Naive thymus-derived CD4-positive, alpha-beta T cell (primary cell): ENCODE measurements around the gene CAMK4. TPM values are rescaled to one million over a fixed set of nuclear protein-coding genes. Genes with fewer than 3 reads are reported as not detected.
A peak's percentile ranks its signal among the peaks of the same experiment; 100 is the strongest.

Experiments used
- ATAC-seq: fragments of 150-1000 bp; cut with Tn5 transposase; 2 replicates; pipeline ENCODE4 v1.10.0; 2021; ENCODE audit warnings: mild to moderate bottlenecking, moderate library complexity
- CTCF ChIA-PET: fragments of 350-600 bp; sonication (Branson Sonifier 250); formaldehyde crosslinking; loops from one replicate; lab custom pipeline; 2021; ENCODE audit warnings: antibody characterized with exemption; lab: Charles Lee
- POLR2A ChIA-PET: fragments of 350-600 bp; sonication (Branson Sonifier 250); formaldehyde crosslinking; loops from one replicate; lab custom pipeline; 2021; ENCODE audit warnings: antibody characterized with exemption, inconsistent platforms; lab: Charles Lee
- DNase-seq, 9 donors: peaks; one replicate each; pipeline versions ENCODE4 v3.0.0 to v3.0.0-alpha.2; 2020 to 2022; ENCODE audit warnings: mixed read lengths in 1 of 9
- H3K27ac ChIP-seq: one replicate; pipeline ENCODE4 v1.7.0; 2013; ENCODE audit warnings: mild to moderate bottlenecking, low read depth, low read length, moderate library complexity
- H3K27me3 ChIP-seq, 2 donors: one replicate each; pipeline ENCODE4 v1.7.0; 2013; ENCODE audit warnings: low read length in 2 of 2, mild to moderate bottlenecking in 2 of 2, moderate library complexity in 2 of 2; ENCODE audit not compliant: control insufficient read depth in 2 of 2, insufficient read depth in 2 of 2
- H3K36me3 ChIP-seq, 3 experiments: 1 replicate in 2 of 3; 2 replicates in 1 of 3; pipeline ENCODE4 v1.7.0; 2013; ENCODE audit warnings: low read length in 3 of 3, mild to moderate bottlenecking in 3 of 3, moderate library complexity in 1 of 3; ENCODE audit not compliant: insufficient read depth in 3 of 3, control insufficient read depth in 2 of 3
- H3K4me1 ChIP-seq, 2 donors: one replicate each; pipeline ENCODE4 v1.7.0; 2013; ENCODE audit warnings: low read length in 2 of 2, mild to moderate bottlenecking in 2 of 2, moderate library complexity in 1 of 2; ENCODE audit not compliant: control insufficient read depth in 2 of 2, insufficient read depth in 2 of 2
- H3K4me3 ChIP-seq: 2 replicates; pipeline ENCODE4 v1.7.0; 2013; ENCODE audit warnings: mild to moderate bottlenecking, low read length
- H3K9me3 ChIP-seq, 3 experiments: 1 replicate in 2 of 3; 2 replicates in 1 of 3; pipeline ENCODE4 v1.7.0; 2013; ENCODE audit warnings: low read length in 3 of 3; ENCODE audit not compliant: control insufficient read depth in 2 of 3
- H3K27ac Mint-ChIP-seq, 9 donors: one replicate each; pipeline ENCODE4 v1.8.0; 2020 to 2022; ENCODE audit warnings: mixed read lengths in 9 of 9, mild to moderate bottlenecking in 8 of 9, moderate library complexity in 5 of 9, inconsistent platforms in 2 of 9
- H3K27me3 Mint-ChIP-seq, 5 donors: one replicate each; pipeline ENCODE4 v1.8.0; 2021 to 2022; ENCODE audit warnings: mixed read lengths in 5 of 5, mild to moderate bottlenecking in 1 of 5
- H3K36me3 Mint-ChIP-seq, 5 donors: one replicate each; pipeline ENCODE4 v1.8.0; 2020 to 2022; ENCODE audit warnings: mixed read lengths in 5 of 5, mild to moderate bottlenecking in 3 of 5, inconsistent platforms in 1 of 5
- H3K4me1 Mint-ChIP-seq, 7 donors: one replicate each; pipeline ENCODE4 v1.8.0; 2020 to 2022; ENCODE audit warnings: mixed read lengths in 7 of 7, mild to moderate bottlenecking in 3 of 7, inconsistent platforms in 1 of 7
- H3K4me3 Mint-ChIP-seq, 10 donors: one replicate each; pipeline ENCODE4 v1.8.0; 2020 to 2022; ENCODE audit warnings: mild to moderate bottlenecking in 10 of 10, mixed read lengths in 10 of 10, moderate library complexity in 6 of 10, inconsistent platforms in 2 of 10
- H3K9me3 Mint-ChIP-seq, 11 donors: one replicate each; pipeline ENCODE4 v1.8.0; 2020 to 2022; ENCODE audit warnings: mixed read lengths in 11 of 11, mild to moderate bottlenecking in 4 of 11, inconsistent platforms in 1 of 11, moderate library complexity in 1 of 11
- intact Hi-C, 2 donors: fragments of 100-400 bp; cut with micrococcal nuclease; formaldehyde crosslinking; loops; one replicate each; pipeline ENCODE4 v1.15.1; 2023
- polyA plus RNA-seq, 2 donors: library from polyadenylated mRNA; unstranded; fragments of 300-500 nt; fragmentation: Illumina TruSeq; gene quantifications; one replicate each; pipeline ENCODE4 v1.2.3, GENCODE V29; 2021
- total RNA-seq, 6 experiments: library from RNA in 5 of 6; stranded (reverse) in 5 of 6; gene quantifications; 1 replicate in 5 of 6; 2 replicates in 1 of 6; pipeline ENCODE4 v1.2.3 and lab custom pipeline; 2021 to 2026

CAMK4 gene
- total and polyA plus RNA-seq, 7 experiments from 2014 or later = 118 to 366 (median 200) TPM

DNA sequence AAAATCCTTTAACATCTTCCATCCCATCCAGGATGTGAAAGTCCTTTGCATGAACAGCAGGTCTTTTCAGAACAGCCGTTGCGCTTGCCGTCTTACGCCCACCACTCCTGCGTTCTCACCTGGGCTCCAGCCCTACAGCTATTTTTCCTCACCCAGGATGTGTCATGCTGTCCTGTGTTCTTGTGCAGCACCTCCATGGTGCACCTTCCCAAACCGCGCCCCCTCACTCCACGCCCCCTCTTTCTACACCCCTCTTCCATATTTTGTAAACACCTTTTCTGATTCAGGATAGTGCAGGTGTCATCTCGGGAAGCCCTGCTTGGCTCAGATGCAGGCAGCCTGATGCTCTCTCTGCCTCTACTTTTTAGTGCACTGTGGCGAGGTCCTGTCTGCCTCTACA, 18.4 kb downstream of the CAMK4 start:
- no peaks in the 10 kb centered on the region for H3K36me3 ChIP-seq
- H3K9me3 Mint-ChIP-seq = no peaks in the 10 kb centered on the region
- no peaks in the 10 kb centered on the region for H3K27me3 Mint-ChIP-seq
- H3K27me3 ChIP-seq = no peaks in the 10 kb centered on the region
- ChIA-PET CTCF (no interaction called here), POLR2A (interaction anchor here (13.1 kb wide), 1 partner anchor 17 kb away, joined by 207 read pairs; the partner anchor contains the start of gene CAMK4)
- no peak overlapping the region for H3K4me3 ChIP-seq
- H3K27ac ChIP-seq = peak overlapping the region; percentile 50
- no peak for ATAC-seq
- intact Hi-C loops = loop anchor here in 1 of 2 donors (1.0 kb wide), 1 partner anchor 8 kb away; no protein-coding TSS in a partner anchor
- peaks cover 0 to 34% (median 25%) of the 10 kb centered on the region in 5 donors for H3K36me3 Mint-ChIP-seq
- peak overlapping the region; percentile 38 to 98 (median 88) for H3K27ac Mint-ChIP-seq
- H3K4me3 Mint-ChIP-seq = peak overlapping the region in 9 of 10 donors; percentile 17 to 81 (median 62)
- no peaks in the 10 kb centered on the region for H3K9me3 ChIP-seq
- peaks cover 15 to 69% of the 10 kb centered on the region in 2 donors for H3K4me1 ChIP-seq
- peaks cover 50 to 95% (median 90%) of the 10 kb centered on the region in 7 donors for H3K4me1 Mint-ChIP-seq
- no peak for DNase-seq

DNA sequence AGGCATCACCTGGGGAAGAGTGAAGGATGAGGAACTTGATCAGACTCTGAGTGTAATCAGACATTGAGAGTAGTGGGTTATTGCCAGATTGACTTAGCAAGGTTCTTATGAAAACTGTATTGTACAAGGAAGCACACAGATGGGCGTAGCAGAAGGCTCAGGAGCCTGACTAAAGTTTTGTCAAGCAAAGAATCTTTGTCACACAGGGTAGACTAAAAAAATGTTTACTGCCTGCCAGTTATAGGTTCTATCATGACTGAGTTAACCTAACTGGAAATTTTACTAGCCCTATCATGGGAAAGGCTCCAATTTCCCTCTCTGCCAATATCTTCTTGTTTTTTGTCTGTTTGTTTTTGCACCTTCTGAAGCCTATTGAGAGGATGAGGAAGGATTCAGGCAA, 19.1 kb downstream of the CAMK4 start:
- intact Hi-C loops = no loop called here
- peak; percentile 18 for ATAC-seq

DNA sequence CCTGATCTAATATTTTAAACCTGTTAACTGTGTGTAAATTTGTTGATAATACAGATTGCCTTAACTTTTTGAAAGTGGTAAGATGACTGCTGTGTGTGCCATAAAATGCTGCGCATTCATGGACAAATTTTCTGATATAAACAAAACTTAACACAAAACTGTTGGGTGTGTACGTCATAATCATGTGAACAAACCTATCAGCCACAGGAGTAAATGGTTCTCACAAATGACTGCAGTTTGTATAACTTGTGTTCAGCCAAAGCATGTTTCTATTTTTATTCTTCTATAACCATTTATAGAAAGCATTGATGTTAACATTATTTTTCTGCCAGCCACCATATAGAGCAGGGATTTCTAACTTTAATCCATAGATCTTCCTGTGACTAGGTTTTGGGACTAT, 21.5 kb downstream of the CAMK4 start:
- peaks cover 0 to 40% (median 25%) of the 10 kb centered on the region in 5 donors for H3K36me3 Mint-ChIP-seq
- H3K9me3 Mint-ChIP-seq = no peaks in the 10 kb centered on the region
- H3K4me3 Mint-ChIP-seq = peak overlapping the region in 9 of 10 donors; percentile 3 to 79 (median 56)
- H3K4me3 ChIP-seq = no peak overlapping the region
- H3K27me3 Mint-ChIP-seq = no peaks in the 10 kb centered on the region
- DNase-seq (no peak), ATAC-seq (no peak)
- H3K4me1 ChIP-seq = peaks cover 15 to 60% of the 10 kb centered on the region in 2 donors
- ChIA-PET POLR2A (interaction anchor here (1.5 to 5.4 kb wide), 5 partner anchors 10 to 19 kb away, joined by 4 to 35 read pairs (median 7); no protein-coding TSS in a partner anchor), CTCF (interaction anchor here (0.7 to 1.3 kb wide), 4 partner anchors 22 to 75 kb away, joined by 3 to 5 read pairs (median 4); no protein-coding TSS in a partner anchor)
- peak overlapping the region; percentile 44 for H3K27ac ChIP-seq
- no peaks in the 10 kb centered on the region for H3K9me3 ChIP-seq
- H3K27me3 ChIP-seq = no peaks in the 10 kb centered on the region
- peaks cover 52 to 90% (median 80%) of the 10 kb centered on the region in 7 donors for H3K4me1 Mint-ChIP-seq
- intact Hi-C loops = loop anchor here (1.0 kb wide), 1 partner anchor 9 kb away; no protein-coding TSS in a partner anchor
- H3K27ac Mint-ChIP-seq = peak overlapping the region; percentile 7 to 83 (median 73)
- no peaks in the 10 kb centered on the region for H3K36me3 ChIP-seq

More for the DNA sequence above, 19.1 kb downstream of the CAMK4 start:
- Mint-ChIP-seq H3K27me3 (no peaks in the 10 kb centered on the region), H3K4me3 (peak overlapping the region in 9 of 10 donors; percentile 17 to 81 (median 62)), H3K4me1 (peaks cover 49 to 95% (median 90%) of the 10 kb centered on the region in 7 donors), H3K9me3 (no peaks in the 10 kb centered on the region), H3K27ac (peak overlapping the region; percentile 38 to 98 (median 88)), H3K36me3 (peaks cover 0 to 34% (median 25%) of the 10 kb centered on the region in 5 donors)
- H3K4me3 ChIP-seq = no peak overlapping the region
- ChIA-PET POLR2A (interaction anchor here (1.5 to 2.0 kb wide), 2 partner anchors 14 to 16 kb away, joined by 7 to 12 read pairs; no protein-coding TSS in a partner anchor), CTCF (no interaction called here)
- H3K27me3 ChIP-seq = no peaks in the 10 kb centered on the region
- peak overlapping the region; percentile 18 for H3K27ac ChIP-seq
- no peak for DNase-seq
- H3K36me3 ChIP-seq = no peaks in the 10 kb centered on the region
- H3K4me1 ChIP-seq = peaks cover 8 to 64% of the 10 kb centered on the region in 2 donors
- no peaks in the 10 kb centered on the region for H3K9me3 ChIP-seq

DNA sequence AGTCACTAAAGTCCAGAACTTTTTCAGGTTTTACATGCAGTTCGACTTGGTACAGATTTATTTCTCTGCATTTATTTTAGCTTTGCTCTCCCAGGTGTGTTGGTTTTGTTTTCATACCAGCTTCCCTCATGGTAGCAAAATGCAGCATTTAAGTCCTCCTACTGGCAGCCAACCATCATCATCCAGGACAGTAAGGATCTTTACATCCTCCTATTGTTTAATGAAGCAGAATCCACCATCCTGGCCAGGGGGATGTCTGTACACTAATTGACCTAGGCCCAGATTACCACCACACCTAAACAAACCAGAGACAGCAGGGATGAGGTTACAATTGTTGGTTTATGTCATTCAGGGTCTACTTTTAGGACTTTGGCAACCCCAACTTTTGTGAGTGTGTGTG, 22.3 kb downstream of the CAMK4 start:
- intact Hi-C loops = loop anchor here (1.0 kb wide), 1 partner anchor 8 kb away; no protein-coding TSS in a partner anchor
- peak overlapping the region; percentile 26 to 90 (median 77) for H3K27ac Mint-ChIP-seq
- no peaks in the 10 kb centered on the region for H3K36me3 ChIP-seq
- no peak for ATAC-seq
- H3K4me1 ChIP-seq = peaks cover 15 to 62% of the 10 kb centered on the region in 2 donors
- POLR2A ChIA-PET = interaction anchor here (1.2 to 5.4 kb wide), 6 partner anchors 9 to 33 kb away, joined by 3 to 35 read pairs (median 6); no protein-coding TSS in a partner anchor
- DNase-seq = no peak
- H3K4me3 Mint-ChIP-seq = peak overlapping the region; percentile 14 to 79 (median 55)
- H3K4me1 Mint-ChIP-seq = peaks cover 54 to 90% (median 79%) of the 10 kb centered on the region in 7 donors
- H3K27me3 ChIP-seq = no peaks in the 10 kb centered on the region
- peaks cover 0 to 44% (median 25%) of the 10 kb centered on the region in 5 donors for H3K36me3 Mint-ChIP-seq
- CTCF ChIA-PET = interaction anchor here (0.7 to 1.3 kb wide), 4 partner anchors 11 to 32 kb away, joined by 3 to 5 read pairs (median 4); no protein-coding TSS in a partner anchor
- H3K27me3 Mint-ChIP-seq = no peaks in the 10 kb centered on the region
- no peaks in the 10 kb centered on the region for H3K9me3 ChIP-seq
- peak overlapping the region; percentile 44 for H3K27ac ChIP-seq
- H3K4me3 ChIP-seq = no peak overlapping the region
- peaks cover 0 to 2% (median 0%) of the 10 kb centered on the region in 11 donors for H3K9me3 Mint-ChIP-seq

DNA sequence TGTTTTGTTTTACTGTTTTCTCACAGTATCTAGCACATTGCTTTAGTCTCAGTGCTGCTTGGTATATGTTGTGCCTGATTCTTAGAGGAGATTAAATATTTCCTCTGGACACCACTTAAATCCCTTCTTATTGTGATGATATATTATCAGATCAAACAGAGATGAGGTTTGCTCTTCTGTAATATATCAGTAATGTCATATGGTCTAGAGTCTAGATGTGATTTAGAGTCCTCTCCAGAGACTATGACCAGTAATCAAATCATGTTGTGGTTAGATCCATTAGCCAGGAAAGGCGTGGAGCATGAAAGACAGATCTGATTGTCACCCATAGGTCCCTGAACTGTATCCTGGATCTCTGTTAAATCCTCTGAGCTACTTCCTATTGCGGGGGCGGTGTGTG, 24.4 kb downstream of the CAMK4 start:
- Mint-ChIP-seq H3K4me3 (peak overlapping the region in 9 of 10 donors; percentile 14 to 70 (median 41)), H3K27me3 (no peaks in the 10 kb centered on the region), H3K4me1 (peaks cover 48 to 90% (median 76%) of the 10 kb centered on the region in 7 donors), H3K27ac (peak overlapping the region in 8 of 9 donors; percentile 39 to 87 (median 80)), H3K36me3 (peaks cover 0 to 36% (median 16%) of the 10 kb centered on the region in 5 donors), H3K9me3 (peaks cover 0 to 2% (median 0%) of the 10 kb centered on the region in 11 donors)
- no peaks in the 10 kb centered on the region for H3K9me3 ChIP-seq
- ATAC-seq = no peak
- DNase-seq = no peak
- H3K4me1 ChIP-seq = peaks cover 19 to 63% of the 10 kb centered on the region in 2 donors
- H3K36me3 ChIP-seq = no peaks in the 10 kb centered on the region
- no peak overlapping the region for H3K4me3 ChIP-seq
- intact Hi-C loops = no loop called here
- H3K27me3 ChIP-seq = no peaks in the 10 kb centered on the region
- ChIA-PET CTCF (no interaction called here), POLR2A (interaction anchor here (1.6 to 5.4 kb wide), 2 partner anchors 13 to 19 kb away, joined by 3 to 35 read pairs; no protein-coding TSS in a partner anchor)
- peak overlapping the region; percentile 28 for H3K27ac ChIP-seq

DNA sequence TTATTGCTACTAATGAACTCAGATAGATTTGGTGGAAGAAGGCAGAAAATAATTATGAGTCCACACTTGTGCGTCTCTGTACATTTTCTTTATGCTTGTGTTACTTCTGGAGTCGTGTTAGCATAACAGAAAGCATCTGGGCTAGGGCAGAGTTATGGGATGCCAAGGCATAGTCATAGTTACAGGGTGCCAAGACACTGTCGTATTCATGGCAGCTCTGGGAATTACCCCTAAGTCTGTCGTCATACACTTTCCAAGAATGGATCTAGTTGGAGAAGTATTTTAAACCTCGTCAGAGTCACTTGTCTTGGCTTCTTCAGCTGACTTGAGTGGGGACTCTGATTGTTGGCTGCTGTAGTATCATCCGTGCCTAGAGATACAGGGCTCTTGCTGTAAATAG, 27.7 kb downstream of the CAMK4 start:
- Mint-ChIP-seq H3K27ac (peak overlapping the region; percentile 56 to 94 (median 87)), H3K4me1 (peaks cover 19 to 89% (median 64%) of the 10 kb centered on the region in 7 donors), H3K4me3 (peak overlapping the region in 9 of 10 donors; percentile 23 to 91 (median 70)), H3K27me3 (no peaks in the 10 kb centered on the region), H3K9me3 (peaks cover 0 to 6% (median 0%) of the 10 kb centered on the region in 11 donors), H3K36me3 (peaks cover 0 to 36% (median 8%) of the 10 kb centered on the region in 5 donors)
- Histone ChIP-seq H3K27me3 (no peaks in the 10 kb centered on the region), H3K27ac (peak overlapping the region; percentile 76), H3K4me3 (no peak overlapping the region), H3K36me3 (no peaks in the 10 kb centered on the region), H3K4me1 (peaks cover 43 to 72% of the 10 kb centered on the region in 2 donors), H3K9me3 (no peaks in the 10 kb centered on the region)
- CTCF ChIA-PET = interaction anchor here (0.7 kb wide), 1 partner anchor 27 kb away, joined by 4 read pairs; the partner anchor contains the start of gene CAMK4
- DNase-seq = no peak
- intact Hi-C loops = loop anchor here in 1 of 2 donors (1.0 kb wide), 1 partner anchor 28 kb away; the partner anchor contains the start of gene CAMK4
- POLR2A ChIA-PET = interaction anchor here (0.5 to 3.8 kb wide), 8 partner anchors 11 to 54 kb away, joined by 3 to 23 read pairs (median 4); partner anchors contain the start of gene CAMK4
- no peak for ATAC-seq
